Skeletal muscle cell (primary cell): ENCODE data around the gene SNTB2.
A peak's percentile ranks its signal among the peaks of the same experiment; 100 is the strongest.

Experiments used
- DNase-seq: peaks from one replicate; pipeline ENCODE4 v3.0.0-alpha.2; 2010; ENCODE audit warnings: low read depth
- H3K4me3 ChIP-seq: 2 replicates; pipeline ENCODE4 v1.5.1; 2011; ENCODE audit warnings: low read depth, mild to moderate bottlenecking, control low read depth, low read length, moderate library complexity

Gene SNTB2

DNA sequence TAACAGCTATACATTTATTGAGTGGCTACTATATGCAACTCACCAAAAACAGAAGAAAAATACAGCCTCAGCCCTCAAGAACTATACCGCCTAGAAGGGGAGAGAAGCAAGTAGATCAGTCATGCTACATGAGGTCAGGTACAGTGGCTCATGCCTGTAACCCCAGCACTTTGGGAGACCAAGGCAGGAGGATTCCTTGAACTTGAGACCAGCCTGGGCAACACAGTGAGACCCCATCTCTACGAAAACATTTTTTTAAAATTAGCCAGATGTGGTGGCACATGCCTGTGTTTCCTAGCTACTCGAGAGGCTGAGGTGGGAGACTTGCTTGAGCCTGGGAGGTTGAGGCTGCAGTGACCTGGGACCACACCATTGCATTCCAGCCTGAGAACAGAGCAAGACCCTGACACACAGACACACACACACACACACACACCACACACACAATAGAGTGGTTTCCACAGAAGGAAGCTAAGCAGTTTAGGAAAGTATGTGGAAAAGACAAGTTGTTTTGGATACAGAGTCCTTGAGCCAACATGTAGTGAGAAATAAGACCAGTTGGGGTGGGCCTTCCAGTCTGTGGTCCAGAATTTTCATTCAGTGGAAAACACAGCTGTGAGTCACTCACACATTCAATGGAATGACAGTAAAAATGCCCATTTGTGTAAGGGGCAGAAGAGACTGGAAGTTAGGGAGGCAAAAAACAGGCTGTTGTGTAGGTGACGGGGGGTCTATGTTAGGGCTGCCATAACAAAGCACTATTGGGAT is 10.7 kb upstream of the SNTB2 start:
- no peak overlapping the region for H3K4me3 ChIP-seq
- DNase-seq, result no peak

DNA sequence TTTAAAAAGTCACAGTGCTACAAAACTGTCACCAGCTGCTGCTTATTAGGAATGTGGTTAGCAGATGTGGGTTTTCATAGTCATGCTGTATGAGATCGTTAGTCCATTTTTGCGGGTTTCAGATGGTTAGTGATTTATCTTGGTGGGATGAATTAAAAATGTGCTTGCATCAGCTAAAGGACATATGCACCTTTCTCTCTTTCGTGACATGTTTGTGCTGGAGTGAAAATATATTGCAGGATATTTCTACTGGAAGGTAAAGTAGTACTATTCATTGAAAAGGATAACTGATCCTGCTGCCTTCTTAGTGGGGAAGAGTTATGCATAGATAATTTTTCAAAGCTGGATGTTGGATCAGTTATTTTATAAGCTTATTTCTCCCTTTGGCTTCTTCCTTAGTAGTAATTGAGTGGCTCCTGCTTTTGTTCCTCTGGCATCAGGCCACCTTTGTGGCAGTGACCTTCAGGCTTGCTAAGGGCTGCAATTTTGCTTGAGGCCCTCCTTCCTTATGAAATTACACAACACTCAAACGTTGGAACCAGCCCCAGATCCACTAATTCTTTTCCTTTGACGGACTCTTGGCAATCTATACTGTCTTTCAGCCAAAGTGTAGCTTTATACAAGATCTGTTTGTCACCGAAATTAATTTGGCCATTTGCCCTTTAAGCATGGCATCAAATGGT is 7.5 kb upstream of the SNTB2 start:
- H3K4me3 ChIP-seq, result no peak overlapping the region
- peak; percentile 83 for DNase-seq

DNA sequence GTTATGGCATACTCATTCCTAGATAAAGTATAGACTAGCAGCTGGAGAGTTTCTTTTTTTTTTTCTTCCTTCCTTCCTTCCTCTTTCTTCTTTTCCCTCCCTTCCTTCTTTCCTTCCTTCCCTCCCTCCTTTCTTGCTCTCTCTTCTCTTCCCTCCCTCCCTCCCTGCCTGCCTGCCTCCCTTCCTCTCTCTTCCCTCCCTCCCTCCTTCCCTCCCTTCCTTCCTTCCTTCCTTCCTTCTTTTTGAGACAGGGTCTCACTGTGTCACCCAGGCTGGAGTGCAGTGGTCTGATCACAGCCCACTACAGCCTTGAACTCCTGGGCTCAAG is 7.0 kb upstream of the SNTB2 start:
- no peak overlapping the region for H3K4me3 ChIP-seq
- DNase-seq, result no peak

DNA sequence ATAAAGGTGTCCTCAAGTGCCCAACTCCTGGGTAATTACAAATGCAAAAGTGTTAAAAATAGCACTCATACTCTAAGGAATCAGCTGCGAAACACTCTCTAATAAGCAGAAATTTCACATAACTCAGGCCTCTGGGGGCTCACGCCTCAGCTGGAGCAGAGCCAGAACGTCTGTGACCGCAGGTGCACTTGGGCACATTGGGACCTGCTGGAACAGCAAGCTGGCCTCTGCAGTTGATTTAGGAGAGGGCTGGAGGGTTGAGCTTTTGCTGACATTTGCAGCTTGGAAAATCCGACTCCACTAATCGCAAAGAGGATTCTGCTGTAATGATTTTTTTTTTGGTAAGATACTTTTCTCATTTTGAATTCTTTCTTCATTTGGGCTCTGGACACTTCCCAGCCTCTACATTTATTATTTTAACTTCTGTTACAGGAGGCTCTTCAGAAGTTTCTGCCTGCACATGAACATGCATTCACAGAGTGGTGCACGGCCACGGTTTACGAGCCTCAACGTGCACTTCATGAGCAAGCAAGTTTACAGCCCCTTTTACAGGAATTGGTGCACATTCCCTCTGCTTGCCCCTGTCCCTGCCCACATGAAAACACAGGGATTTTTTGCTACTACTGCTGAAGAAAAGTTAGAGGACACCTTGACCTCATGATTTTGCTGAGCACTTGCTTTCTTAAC is 4.1 kb upstream of the SNTB2 start:
- H3K4me3 ChIP-seq, result no peak overlapping the region
- DNase-seq, result no peak

DNA sequence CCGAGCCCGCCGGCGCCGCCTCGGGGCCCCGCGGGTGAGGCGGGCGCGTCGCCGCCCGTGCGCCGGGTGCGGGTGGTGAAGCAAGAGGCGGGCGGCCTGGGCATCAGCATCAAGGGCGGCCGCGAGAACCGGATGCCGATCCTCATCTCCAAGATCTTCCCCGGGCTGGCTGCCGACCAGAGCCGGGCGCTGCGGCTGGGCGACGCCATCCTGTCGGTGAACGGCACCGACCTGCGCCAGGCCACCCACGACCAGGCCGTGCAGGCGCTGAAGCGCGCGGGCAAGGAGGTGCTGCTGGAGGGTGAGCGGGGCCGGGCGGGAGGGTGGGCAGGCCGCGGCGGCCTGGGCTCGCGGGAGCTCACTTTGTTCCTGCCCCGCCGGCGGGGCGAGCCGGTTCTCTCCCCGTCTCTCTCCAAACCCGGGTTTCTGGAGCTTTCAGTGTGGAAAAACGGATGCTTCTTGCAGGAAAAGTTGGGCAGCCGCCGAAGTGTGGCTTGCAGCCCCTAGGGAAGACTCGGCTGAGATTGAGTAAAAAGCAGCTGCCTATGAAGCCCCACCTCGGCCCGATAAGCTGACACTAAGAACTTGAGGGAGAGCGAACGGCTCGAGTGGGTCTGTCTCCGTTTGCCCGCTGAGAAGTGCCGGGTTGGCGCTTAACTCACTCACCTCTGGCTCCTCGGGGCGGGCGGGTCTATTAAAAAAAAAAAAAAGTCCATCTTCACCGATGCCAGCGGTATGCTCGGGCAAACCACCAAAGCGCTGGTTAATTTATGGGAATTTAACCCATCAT is 677 bp downstream of the SNTB2 start:
- DNase-seq, result no peak
- H3K4me3 ChIP-seq, result peak overlapping the region; percentile 78

DNA sequence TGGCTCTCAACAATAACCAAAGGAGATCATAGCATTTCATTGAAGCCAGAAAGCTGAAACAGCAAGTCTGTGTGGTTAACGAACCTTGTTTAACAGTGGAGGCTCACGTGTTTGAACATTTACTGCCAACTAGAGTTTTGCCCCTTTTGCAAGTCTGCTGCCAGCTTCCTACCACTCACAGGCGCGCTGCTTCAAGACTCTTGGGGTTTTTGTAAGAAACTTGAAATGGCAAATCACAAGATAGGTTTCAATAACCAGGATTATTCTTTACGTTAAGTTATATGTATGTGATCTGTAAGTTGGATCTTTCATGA is 1.2 kb downstream of the SNTB2 start:
- peak overlapping the region; percentile 78 for H3K4me3 ChIP-seq
- DNase-seq, result no peak

DNA sequence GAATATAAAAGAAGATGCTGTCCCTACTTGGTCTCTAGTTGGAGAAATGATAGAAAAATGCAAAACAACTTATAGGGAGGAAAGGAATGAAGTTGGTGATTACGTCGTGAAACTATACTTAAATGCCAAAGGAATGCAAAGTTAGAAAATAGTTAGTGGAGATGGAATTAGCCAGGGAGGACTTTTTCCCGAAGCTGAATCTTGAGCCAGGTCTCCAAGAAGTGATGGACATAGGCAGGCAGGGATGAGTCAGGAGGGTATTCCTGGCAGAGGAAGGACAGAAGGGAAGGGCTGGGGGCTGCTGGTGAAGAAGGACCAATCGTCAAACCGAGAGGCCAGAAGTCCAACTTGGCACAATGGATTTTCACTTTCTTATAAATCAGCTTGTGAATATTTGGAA is 1.8 kb downstream of the SNTB2 start:
- peak overlapping the region; percentile 78 for H3K4me3 ChIP-seq
- no peak for DNase-seq

DNA sequence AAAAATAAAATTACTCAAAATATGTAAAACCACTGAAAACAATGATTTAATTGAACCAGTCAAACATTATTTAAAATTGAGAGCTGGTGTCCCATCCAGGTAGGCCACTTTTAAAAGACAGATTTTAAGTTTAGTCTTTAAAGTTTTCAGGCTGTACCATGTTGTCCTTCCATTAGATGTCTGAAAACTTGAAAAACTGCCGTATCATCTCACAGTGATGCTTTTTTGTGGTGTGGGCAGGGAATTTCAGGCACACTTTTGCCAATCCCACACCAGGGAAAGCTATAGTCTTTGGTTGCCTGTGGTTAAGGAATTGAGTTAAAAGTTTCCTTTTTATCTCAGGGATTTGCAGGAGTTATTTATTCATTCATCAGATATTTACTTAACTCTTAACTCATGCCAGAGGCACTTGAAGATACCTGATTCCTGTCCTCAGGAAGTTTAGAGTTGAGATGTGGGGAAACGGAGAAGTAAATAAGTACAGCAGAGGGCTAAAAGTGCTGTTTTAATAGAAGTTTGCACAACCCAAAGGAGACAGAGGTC is 3.2 kb downstream of the SNTB2 start:
- H3K4me3 ChIP-seq, result no peak overlapping the region
- DNase-seq, result no peak

DNA sequence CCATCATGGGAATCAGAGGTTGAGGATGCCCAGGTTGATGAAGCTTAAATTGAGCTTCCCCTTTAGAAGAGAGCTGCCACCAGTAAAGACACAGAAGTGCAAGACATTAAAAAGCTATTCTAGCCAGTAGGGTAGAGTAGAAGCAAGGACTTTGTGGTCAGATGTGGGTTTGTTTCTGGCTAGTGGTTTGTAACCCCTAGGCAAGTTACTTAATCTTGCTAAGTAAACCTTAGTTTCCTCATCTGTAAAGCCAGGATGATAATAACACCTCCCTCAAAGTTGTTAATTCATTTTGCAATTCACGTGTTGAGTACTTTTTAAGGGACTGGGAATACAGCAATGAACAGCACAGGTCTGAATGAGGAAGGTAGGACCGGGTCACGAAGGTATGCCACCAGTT is 3.6 kb downstream of the SNTB2 start:
- H3K4me3 ChIP-seq, result no peak overlapping the region

DNA sequence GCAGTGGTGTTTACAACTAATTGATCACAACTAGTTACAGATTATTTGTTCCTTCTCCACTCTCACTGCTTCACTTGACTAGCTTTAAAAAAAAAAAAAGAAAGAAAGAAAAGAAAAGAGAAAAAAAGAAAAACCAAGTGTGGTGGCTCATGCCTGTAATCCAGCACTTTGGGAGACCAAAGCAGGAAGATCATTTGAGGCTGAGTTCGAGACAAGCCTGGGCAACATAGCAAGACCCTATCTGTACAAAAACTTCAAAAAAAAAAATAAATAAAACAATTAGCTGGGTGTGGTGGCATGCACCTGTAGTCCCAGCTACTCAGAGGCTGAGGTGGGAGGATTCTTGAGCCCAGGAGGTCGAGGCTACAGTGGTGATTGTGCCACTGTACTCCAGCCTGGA is 4.2 kb downstream of the SNTB2 start:
- no peak for DNase-seq
- H3K4me3 ChIP-seq, result no peak overlapping the region

More for the DNA sequence above, 3.6 kb downstream of the SNTB2 start:
- DNase-seq, result no peak

DNA sequence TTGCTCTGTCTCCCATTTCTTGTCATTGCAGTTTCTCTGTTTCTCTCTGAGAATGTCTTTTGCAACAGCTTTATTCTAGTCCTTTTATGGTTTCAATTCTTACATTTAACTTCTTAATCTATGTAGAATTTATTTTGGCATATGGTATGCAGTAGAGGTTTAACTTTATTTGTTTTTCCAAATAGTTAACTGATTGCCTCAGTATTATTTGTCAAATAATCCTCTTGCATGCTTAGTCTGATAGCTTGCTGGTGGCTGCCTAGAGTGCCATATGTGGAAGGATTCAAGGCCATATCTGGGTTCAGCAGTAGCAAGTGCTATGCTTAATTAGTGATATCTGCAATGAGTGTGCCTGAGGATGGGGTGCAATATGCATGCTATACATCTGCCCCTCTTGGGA is 6.9 kb downstream of the SNTB2 start:
- no peak for DNase-seq
- H3K4me3 ChIP-seq, result no peak overlapping the region

DNA sequence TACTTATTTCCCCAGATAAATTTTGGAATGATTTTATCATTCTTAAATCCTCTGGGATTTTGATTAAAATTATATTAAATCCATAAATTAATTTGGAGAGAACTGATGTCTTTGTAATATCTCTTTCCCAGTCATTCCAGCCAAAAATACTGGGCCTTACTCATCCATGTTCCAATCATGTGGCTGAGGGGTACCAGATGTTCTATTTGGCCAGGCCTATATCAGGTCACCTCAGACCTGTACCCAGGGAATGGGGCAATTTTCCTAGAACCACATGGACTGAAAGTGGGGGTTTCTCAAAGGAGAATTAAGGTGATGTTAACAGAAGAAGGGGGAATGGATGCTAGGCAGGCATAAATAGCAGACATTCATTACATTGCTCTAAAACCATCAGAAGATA is 7.5 kb downstream of the SNTB2 start:
- DNase-seq, result no peak
- H3K4me3 ChIP-seq, result no peak overlapping the region

DNA sequence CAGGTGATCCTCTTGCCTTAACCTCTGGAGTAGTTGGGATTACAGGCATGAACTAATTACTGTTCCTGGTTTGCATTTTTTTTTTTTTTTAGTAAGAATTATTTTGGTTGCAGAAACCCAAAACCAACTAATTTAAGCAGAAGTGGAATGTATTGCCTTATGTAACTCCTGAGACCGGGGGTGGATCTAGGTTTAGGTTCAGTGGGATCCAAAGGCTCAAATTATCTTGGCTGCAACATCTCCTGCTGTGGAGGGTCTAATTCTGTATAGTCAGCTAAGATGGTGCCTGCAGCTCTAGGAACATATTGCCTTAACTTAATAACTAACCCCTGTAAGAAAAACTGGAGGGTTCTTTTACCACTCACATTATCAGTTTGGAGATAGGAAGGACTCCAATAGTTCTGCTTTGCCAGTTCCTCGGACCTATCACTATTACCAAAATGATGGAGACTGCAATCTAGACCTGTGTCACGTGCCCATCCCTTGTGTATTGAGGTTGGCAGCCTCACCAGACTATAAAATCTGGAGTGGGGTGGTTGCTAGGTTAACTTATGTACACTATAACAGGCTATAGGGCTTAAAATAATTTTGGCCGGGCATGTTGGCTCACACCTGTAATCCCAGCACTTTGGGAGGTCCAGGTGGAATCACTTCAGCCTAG is 8.5 kb downstream of the SNTB2 start:
- DNase-seq, result no peak
- no peak overlapping the region for H3K4me3 ChIP-seq

DNA sequence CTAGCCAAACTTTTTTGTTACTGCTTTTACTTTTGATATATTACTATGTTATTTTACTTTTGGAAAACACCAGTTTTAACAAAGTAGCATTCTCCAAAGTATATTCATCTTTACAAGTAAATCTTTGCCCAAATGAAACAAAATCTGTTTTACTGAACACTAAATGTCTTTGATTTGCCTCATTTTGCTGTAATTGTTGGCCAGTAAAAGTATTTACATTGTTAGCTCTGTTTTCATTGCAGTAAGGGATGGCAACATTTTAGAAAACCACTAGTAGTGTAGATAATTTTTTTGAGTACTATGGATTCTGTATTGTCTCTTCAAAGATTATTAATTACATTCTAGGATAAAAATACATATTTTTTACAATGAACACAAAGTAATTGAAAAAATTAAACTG is 10.6 kb downstream of the SNTB2 start:
- DNase-seq, result no peak
- no peak overlapping the region for H3K4me3 ChIP-seq

DNA sequence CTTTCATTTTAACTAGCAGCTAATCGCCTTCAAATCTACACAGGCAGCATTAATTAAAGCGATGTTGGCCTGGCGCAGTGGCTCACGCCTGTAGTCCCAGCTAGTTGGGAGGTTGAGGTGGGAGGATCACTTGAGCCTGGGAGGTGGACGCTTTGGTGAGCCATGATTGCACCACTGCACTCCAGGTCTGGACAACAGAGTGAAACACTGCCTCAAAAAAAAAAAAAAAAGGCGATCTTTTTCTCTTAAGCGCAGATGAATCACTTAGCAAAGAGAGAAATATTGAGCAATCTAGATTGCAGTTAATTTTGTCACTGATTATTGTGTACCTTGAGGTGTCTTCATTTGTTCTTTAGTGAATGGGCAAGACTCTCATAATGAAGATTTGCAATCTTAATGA is 12.4 kb downstream of the SNTB2 start:
- H3K4me3 ChIP-seq, result no peak overlapping the region
- no peak for DNase-seq

DNA sequence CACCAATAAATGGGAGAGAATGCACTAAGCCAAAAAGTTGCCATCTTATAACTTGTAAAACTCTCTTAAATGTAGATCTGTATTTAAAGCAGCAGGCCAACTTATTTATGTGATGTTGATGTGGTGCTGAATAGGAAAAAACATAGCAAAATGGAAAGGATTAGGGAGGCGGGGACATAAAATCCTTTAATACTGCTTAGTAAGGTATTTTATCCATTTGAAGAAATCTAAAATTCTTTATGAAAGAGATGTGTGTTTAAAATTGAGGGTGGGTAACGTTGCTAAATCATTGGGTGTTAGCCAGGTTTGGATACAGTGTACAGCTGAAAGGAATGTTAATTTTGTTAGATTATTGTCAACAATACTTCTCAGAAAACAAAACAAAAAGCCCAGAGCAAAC is 14.3 kb downstream of the SNTB2 start:
- DNase-seq, result no peak
- no peak overlapping the region for H3K4me3 ChIP-seq

DNA sequence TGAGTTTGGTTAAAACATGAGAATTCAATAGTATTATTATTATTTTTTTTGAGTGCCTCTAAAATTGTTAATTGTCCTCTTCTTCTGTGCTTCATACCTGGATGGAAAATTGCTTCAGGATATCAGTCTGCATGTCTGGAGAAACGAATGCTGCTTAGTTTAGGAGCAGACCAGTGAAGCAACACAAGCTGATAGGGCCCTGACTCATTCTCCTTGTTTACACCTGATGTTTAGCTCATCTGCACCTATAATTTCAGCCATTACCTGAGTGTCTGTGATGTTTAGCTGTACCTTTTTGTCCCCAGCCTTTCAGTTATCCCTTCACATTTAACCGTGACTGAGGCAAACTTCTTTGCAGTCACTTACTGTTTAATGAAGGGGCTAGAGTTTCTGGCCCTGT is 14.8 kb downstream of the SNTB2 start:
- DNase-seq, result no peak
- no peak overlapping the region for H3K4me3 ChIP-seq

DNA sequence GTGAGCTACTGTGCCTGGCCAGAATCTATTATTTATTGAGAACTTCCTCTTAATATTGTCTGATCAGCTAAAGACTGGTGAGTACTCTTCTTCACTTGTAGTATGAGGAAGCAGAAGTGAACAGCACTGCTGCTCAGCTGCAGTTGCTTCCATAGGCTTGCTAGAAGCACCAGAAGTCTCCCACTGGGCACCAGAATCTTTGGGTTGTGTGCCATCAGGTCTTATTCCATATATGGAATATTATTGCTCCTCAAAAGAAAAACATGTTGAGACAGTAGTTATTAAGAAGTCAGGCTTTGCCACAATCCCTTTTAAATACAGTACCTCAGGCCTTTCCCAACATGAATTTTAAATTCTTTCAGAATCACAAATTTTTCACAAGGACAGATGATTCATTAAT is 17.2 kb downstream of the SNTB2 start:
- no peak for DNase-seq

DNA sequence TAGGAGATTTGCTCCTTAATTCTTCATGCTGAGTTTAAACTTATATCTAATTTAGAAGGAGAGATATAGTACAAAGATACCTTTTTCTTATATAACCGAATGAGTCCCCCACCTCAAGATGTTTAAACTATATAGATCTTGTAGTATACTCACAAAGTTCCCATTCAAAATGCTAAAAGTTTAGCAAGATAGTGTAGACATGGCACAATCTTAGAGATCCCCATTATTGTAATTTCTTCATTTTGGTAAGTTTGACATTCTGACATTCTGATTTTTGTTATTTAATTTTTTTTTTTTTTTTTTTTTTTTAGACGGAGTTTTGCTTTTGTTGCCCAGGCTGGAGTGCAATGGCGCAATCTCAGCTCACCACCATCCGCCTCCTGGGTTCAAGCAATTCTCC is 22.8 kb downstream of the SNTB2 start:
- H3K4me3 ChIP-seq, result no peak overlapping the region
- no peak for DNase-seq

More for the DNA sequence above, 17.2 kb downstream of the SNTB2 start:
- no peak overlapping the region for H3K4me3 ChIP-seq
